ENCODE data around the gene TUT1. TPM values are rescaled to one million over a fixed set of nuclear protein-coding genes. Genes with fewer than 3 reads are reported as not detected.
A peak's percentile ranks its signal among the peaks of the same experiment; 100 is the strongest.

Gene TUT1
- total RNA-seq, 1 experiment from 2014 or later: 40.0 TPM

DNA sequence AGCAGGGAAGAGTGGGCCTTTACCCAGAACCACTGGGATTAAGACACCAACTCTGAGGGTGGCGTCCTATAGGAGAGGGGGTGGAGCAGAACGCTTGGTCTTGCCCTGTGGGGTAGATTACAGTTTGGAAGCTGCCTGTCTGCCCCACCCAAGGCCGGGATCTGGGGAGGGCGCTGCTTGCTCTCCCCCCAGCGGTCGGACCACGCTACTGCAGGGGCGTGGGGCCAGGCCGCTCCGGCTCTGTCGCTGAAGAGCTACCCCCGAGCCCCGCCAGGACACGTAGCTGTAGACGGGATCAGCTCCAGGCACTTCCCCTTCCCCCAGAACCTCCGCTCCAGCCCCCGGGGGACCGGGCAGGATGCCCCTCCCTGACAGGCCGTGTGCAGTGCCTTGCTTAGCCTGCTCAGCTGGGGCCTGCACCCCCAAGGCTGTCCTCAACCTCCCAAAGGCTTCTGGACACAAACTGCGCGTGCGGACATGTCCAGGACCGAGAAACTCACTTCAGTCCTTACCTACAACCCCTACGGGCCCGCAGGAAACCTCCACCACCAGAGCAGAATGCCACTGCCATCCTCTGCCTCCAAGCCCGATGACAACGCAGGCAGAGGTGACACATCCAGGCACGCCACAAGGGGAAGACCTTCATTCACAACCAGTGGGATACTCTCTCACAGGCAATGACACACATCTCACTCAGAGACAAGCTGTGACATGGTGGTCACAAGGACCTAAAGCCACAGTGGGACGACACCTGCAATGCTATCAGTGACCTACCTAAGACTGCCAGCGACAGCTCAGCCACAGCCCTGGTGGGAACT is 48.4 kb downstream of the TUT1 start (continued):
- TF ChIP-seq, protein P1, sequence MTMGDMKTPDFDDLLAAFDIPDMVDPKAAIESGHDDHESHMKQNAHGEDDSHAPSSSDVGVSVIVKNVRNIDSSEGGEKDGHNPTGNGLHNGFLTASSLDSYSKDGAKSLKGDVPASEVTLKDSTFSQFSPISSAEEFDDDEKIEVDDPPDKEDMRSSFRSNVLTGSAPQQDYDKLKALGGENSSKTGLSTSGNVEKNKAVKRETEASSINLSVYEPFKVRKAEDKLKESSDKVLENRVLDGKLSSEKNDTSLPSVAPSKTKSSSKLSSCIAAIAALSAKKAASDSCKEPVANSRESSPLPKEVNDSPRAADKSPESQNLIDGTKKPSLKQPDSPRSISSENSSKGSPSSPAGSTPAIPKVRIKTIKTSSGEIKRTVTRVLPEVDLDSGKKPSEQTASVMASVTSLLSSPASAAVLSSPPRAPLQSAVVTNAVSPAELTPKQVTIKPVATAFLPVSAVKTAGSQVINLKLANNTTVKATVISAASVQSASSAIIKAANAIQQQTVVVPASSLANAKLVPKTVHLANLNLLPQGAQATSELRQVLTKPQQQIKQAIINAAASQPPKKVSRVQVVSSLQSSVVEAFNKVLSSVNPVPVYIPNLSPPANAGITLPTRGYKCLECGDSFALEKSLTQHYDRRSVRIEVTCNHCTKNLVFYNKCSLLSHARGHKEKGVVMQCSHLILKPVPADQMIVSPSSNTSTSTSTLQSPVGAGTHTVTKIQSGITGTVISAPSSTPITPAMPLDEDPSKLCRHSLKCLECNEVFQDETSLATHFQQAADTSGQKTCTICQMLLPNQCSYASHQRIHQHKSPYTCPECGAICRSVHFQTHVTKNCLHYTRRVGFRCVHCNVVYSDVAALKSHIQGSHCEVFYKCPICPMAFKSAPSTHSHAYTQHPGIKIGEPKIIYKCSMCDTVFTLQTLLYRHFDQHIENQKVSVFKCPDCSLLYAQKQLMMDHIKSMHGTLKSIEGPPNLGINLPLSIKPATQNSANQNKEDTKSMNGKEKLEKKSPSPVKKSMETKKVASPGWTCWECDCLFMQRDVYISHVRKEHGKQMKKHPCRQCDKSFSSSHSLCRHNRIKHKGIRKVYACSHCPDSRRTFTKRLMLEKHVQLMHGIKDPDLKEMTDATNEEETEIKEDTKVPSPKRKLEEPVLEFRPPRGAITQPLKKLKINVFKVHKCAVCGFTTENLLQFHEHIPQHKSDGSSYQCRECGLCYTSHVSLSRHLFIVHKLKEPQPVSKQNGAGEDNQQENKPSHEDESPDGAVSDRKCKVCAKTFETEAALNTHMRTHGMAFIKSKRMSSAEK (CRISPR knock-in tag; IDR thresholded peaks at IDR 0.05; ENCODE audit: borderline replicate concordance): no peak
- TF ChIP-seq ZNF317 (CRISPR knock-in tag; IDR thresholded peaks at IDR 0.05; ENCODE audit: borderline replicate concordance, low read depth): no peak
- no peak for TF ChIP-seq NFYB (CRISPR knock-in tag; conservative IDR thresholded peaks at IDR 0.05; ENCODE audit: low read depth)
- TF ChIP-seq, protein P2, sequence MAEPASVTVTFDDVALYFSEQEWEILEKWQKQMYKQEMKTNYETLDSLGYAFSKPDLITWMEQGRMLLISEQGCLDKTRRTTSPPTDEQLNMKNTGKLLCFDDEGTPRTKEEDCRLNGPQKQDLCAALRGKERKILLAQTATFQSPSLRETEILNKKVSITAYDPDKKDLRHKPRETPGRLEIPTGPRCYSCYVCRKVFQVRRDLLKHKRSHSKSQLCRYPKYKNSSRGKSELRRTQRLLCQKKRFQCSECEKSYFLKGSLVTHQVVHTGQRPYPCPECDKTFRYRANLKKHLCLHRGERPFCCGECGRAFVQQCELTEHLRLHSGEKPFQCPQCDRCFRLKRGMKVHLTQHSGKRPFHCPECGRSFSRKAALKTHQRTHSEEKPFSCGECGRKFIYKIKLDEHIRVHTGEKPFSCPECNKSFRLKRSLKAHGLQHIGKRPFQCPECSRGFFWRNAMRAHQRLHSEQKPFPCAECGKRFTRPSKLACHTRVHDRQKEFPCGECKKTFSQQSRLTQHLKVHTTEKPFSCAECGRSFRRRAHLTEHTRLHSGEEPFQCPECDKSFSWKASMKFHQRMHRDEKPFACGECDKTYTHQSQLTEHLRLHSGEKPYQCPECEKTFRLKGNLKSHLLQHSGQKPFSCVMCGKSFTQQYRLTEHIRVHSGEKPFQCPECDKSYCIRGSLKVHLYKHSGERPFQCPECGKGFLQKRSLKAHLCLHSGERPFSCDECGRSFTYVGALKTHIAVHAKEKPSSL (CRISPR knock-in tag; conservative IDR thresholded peaks at IDR 0.05): no peak
- TF ChIP-seq SOX15 (CRISPR knock-in tag; IDR thresholded peaks at IDR 0.05): no peak
- TF ChIP-seq, protein P3, sequence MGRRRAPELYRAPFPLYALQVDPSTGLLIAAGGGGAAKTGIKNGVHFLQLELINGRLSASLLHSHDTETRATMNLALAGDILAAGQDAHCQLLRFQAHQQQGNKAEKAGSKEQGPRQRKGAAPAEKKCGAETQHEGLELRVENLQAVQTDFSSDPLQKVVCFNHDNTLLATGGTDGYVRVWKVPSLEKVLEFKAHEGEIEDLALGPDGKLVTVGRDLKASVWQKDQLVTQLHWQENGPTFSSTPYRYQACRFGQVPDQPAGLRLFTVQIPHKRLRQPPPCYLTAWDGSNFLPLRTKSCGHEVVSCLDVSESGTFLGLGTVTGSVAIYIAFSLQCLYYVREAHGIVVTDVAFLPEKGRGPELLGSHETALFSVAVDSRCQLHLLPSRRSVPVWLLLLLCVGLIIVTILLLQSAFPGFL (CRISPR knock-in tag; IDR thresholded peaks at IDR 0.05; ENCODE audit: borderline replicate concordance): no peak

DNA sequence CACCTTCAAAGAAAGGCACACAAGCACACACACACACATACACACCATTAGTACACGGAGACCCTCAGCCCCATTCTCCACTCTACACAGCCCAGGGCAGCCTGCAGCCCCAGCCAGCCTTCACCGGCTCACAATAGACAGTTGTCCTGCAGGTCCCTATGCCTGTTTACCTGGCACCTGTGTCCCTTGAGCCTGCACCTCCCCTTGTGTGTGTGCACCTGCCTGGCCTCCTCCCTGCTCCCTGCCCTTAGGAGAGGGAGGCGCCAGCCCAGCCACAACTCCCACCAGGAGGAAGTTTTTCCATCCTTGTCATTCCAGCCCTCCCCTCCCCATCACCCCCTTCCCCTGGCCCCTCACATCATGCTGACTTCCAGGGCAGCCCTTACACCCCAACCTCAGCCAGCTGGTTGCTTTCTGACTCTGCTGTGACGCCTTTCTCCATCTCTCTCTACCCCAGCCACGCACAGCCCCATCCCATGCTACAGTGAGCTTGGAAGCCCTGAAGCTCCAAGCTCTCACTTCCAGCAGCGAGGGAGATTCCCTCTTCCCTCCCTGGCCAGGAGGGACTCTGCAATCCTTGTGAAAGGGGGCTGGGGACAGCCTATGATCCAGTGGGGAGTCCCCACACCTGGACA is 49.1 kb downstream of the TUT1 start:
- CTCF ChIA-PET: interaction anchor here (0.6 to 13.3 kb wide), 57 partner anchors 8 to 707 kb away, joined by 3 to 552 read pairs (median 9); partner anchors contain the start of genes ASRGL1, B3GAT3, BSCL2 and EEF1G
- DNase-seq (ENCODE audit: low spot score): peak; percentile 33
- POLR2A ChIA-PET: interaction anchor here (0.6 to 1.7 kb wide), 10 partner anchors 10 to 406 kb away, joined by 3 to 18 read pairs (median 4); partner anchors contain the start of genes C11orf98, CSKMT and EEF1G
- Mint-ChIP-seq H3K36me3 (no peaks in the 10 kb centered on the region), H3K4me3 (peak overlapping the region; percentile 51), H3K27ac (peak overlapping the region; percentile 86; the same call in 1 of the 2 replicates), H3K9me3 (no peaks in the 10 kb centered on the region), H3K4me1 (peaks cover 39% of the 10 kb centered on the region), H3K27me3 (ENCODE audit: low read depth) (peaks cover 58% of the 10 kb centered on the region)
- peak; percentile 2 for ATAC-seq
- TF ChIP-seq ELF4 (CRISPR knock-in tag; IDR thresholded peaks at IDR 0.05; ENCODE audit: low read depth) (no peak), TP53 (CRISPR knock-in tag; IDR thresholded peaks at IDR 0.05) (no peak), MXD4 (CRISPR knock-in tag; IDR thresholded peaks at IDR 0.05; ENCODE audit: borderline replicate concordance) (no peak), EMX1 (CRISPR knock-in tag; IDR thresholded peaks at IDR 0.05) (no peak), RORB (CRISPR knock-in tag; IDR thresholded peaks at IDR 0.05) (no peak), GRHL2 (CRISPR knock-in tag; IDR thresholded peaks at IDR 0.05; ENCODE audit: insufficient replicate concordance, severe bottlenecking) (no peak)
- TF ChIP-seq, protein P4, sequence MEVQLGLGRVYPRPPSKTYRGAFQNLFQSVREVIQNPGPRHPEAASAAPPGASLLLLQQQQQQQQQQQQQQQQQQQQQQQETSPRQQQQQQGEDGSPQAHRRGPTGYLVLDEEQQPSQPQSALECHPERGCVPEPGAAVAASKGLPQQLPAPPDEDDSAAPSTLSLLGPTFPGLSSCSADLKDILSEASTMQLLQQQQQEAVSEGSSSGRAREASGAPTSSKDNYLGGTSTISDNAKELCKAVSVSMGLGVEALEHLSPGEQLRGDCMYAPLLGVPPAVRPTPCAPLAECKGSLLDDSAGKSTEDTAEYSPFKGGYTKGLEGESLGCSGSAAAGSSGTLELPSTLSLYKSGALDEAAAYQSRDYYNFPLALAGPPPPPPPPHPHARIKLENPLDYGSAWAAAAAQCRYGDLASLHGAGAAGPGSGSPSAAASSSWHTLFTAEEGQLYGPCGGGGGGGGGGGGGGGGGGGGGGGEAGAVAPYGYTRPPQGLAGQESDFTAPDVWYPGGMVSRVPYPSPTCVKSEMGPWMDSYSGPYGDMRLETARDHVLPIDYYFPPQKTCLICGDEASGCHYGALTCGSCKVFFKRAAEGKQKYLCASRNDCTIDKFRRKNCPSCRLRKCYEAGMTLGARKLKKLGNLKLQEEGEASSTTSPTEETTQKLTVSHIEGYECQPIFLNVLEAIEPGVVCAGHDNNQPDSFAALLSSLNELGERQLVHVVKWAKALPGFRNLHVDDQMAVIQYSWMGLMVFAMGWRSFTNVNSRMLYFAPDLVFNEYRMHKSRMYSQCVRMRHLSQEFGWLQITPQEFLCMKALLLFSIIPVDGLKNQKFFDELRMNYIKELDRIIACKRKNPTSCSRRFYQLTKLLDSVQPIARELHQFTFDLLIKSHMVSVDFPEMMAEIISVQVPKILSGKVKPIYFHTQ (CRISPR knock-in tag; IDR thresholded peaks at IDR 0.05): no peak
- TF ChIP-seq, protein P5, sequence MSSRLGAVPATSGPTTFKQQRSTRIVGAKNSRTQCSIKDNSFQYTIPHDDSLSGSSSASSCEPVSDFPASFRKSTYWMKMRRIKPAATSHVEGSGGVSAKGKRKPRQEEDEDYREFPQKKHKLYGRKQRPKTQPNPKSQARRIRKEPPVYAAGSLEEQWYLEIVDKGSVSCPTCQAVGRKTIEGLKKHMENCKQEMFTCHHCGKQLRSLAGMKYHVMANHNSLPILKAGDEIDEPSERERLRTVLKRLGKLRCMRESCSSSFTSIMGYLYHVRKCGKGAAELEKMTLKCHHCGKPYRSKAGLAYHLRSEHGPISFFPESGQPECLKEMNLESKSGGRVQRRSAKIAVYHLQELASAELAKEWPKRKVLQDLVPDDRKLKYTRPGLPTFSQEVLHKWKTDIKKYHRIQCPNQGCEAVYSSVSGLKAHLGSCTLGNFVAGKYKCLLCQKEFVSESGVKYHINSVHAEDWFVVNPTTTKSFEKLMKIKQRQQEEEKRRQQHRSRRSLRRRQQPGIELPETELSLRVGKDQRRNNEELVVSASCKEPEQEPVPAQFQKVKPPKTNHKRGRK (CRISPR knock-in tag; IDR thresholded peaks at IDR 0.05; ENCODE audit: borderline replicate concordance): no peak
- TF ChIP-seq, protein P6, sequence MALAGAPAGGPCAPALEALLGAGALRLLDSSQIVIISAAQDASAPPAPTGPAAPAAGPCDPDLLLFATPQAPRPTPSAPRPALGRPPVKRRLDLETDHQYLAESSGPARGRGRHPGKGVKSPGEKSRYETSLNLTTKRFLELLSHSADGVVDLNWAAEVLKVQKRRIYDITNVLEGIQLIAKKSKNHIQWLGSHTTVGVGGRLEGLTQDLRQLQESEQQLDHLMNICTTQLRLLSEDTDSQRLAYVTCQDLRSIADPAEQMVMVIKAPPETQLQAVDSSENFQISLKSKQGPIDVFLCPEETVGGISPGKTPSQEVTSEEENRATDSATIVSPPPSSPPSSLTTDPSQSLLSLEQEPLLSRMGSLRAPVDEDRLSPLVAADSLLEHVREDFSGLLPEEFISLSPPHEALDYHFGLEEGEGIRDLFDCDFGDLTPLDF (CRISPR knock-in tag; IDR thresholded peaks at IDR 0.05): no peak
